ENCODE data around the gene RGS14.

Gene RGS14

GRCh38 chr5:177357459-177358351, at the start of gene RGS14:
Gene RGS14, plus strand, starts transcription at chr5:177357924. Its CDS starts 101 bp downstream, at chr5:177358025.
- DNase-seq: peak; percentile 49 to 67

GRCh38 chr5:177308740-177309139, 49.0 kb upstream of the RGS14 start:
- no peak for DNase-seq

- DNase-seq: peak; percentile 55 to 70
Observed at GRCh38 chr5:177309351-177310191, 48.2 kb upstream of the RGS14 start.

GRCh38 chr5:177310332-177310731, 47.4 kb upstream of the RGS14 start:
- peak in 1 of 2 experiments; percentile 51 for DNase-seq

GRCh38 chr5:177310757-177311391, 46.9 kb upstream of the RGS14 start:
- DNase-seq: peak; percentile 49 to 73

GRCh38 chr5:177311392-177311722, 46.4 kb upstream of the RGS14 start:
- no peak for DNase-seq

GRCh38 chr5:177311723-177312648, 45.7 kb upstream of the RGS14 start, which contains the start of gene MXD3:
Gene MXD3, minus strand, starts transcription at chr5:177311898. Its CDS starts 68 bp downstream, at chr5:177311830.
- DNase-seq: peak; percentile 94 to 97

GRCh38 chr5:177312649-177313181, 45.0 kb upstream of the RGS14 start:
- peak in 1 of 2 experiments; percentile 54 for DNase-seq

- no peak for DNase-seq
Observed at GRCh38 chr5:177313561-177314259, 44.0 kb upstream of the RGS14 start.

- no peak for DNase-seq
Observed at GRCh38 chr5:177314376-177315342, 43.1 kb upstream of the RGS14 start.

- DNase-seq: no peak
Observed at GRCh38 chr5:177315411-177315810, 42.3 kb upstream of the RGS14 start.

- DNase-seq: no peak
Observed at GRCh38 chr5:177316005-177316404, 41.7 kb upstream of the RGS14 start.

GRCh38 chr5:177317959-177318377, 39.8 kb upstream of the RGS14 start:
- DNase-seq: peak; percentile 63 to 68

GRCh38 chr5:177319913-177320588, 37.7 kb upstream of the RGS14 start:
- no peak for DNase-seq

GRCh38 chr5:177320879-177321278, 36.8 kb upstream of the RGS14 start:
- DNase-seq: no peak

GRCh38 chr5:177325868-177326381, 31.8 kb upstream of the RGS14 start:
- DNase-seq: no peak

GRCh38 chr5:177327539-177328522, 29.9 kb upstream of the RGS14 start:
- no peak for DNase-seq

Data from NCI-H2081 (cell line).